Thoracic aorta (tissue), 2 donors: ENCODE measurements around the gene ZIC4. TPM values are rescaled to one million over a fixed set of nuclear protein-coding genes. Genes with fewer than 3 reads are reported as not detected.

Experiments used
- ATAC-seq: fragments of 150-250 bp; one replicate; pipeline ENCODE4 v1.8.0; 2017; ENCODE audit warnings: low read depth; ENCODE audit not compliant: insufficient number of reproducible peaks, low FRiP score
- DNase-seq: peaks from one replicate; pipeline ENCODE4 v3.0.0-alpha.2; 2020; ENCODE audit warnings: low spot score
- H3K27ac ChIP-seq, 2 donors: fragments of 200-600 bp; sonication (generic); 1 replicate in 1 of 2; 2 replicates in 1 of 2; pipeline ENCODE4 v1.5.1; 2016; ENCODE audit warnings: mild to moderate bottlenecking in 2 of 2, moderate library complexity in 2 of 2
- H3K27me3 ChIP-seq: fragments of 200-600 bp; sonication (generic); replicated peaks from 2 replicates; pipeline ENCODE4 v1.6.0; 2016; ENCODE audit warnings: mild to moderate bottlenecking; ENCODE audit not compliant: insufficient read depth
- H3K36me3 ChIP-seq: fragments of 200-600 bp; sonication (generic); one replicate; pipeline ENCODE4 v1.5.1; 2016
- H3K4me1 ChIP-seq, 2 donors: fragments of 200-600 bp; sonication (generic); 1 replicate in 1 of 2; 2 replicates in 1 of 2; pipeline versions ENCODE4 v1.5.1 to v1.6.0; 2016; ENCODE audit warnings: low read depth in 2 of 2, mild to moderate bottlenecking in 1 of 2; ENCODE audit not compliant: control insufficient read depth in 1 of 2
- H3K4me3 ChIP-seq: fragments of 200-600 bp; sonication (generic); 2 replicates; pipeline ENCODE4 v1.5.1; 2016; ENCODE audit warnings: mild to moderate bottlenecking
- H3K9me3 ChIP-seq: fragments of 200-600 bp; sonication (generic); 2 replicates; pipeline ENCODE4 v1.5.1; 2016
- CTCF ChIP-seq: fragments of 200-600 bp; sonication (generic); IDR thresholded peaks from one replicate; pipeline ENCODE4 v1.5.1; 2019; ENCODE audit warnings: antibody characterized with exemption
- total RNA-seq, 2 donors: library from RNA; depleted of rRNA; stranded (reverse); fragments of >200 nt; gene quantifications; one replicate each; pipeline versions ENCODE4 v1.1.0 to v1.2.3, GENCODE V29; 2016

The ZIC4 gene
- total RNA-seq, 2 donors from 2014 or later, result not detected

DNA sequence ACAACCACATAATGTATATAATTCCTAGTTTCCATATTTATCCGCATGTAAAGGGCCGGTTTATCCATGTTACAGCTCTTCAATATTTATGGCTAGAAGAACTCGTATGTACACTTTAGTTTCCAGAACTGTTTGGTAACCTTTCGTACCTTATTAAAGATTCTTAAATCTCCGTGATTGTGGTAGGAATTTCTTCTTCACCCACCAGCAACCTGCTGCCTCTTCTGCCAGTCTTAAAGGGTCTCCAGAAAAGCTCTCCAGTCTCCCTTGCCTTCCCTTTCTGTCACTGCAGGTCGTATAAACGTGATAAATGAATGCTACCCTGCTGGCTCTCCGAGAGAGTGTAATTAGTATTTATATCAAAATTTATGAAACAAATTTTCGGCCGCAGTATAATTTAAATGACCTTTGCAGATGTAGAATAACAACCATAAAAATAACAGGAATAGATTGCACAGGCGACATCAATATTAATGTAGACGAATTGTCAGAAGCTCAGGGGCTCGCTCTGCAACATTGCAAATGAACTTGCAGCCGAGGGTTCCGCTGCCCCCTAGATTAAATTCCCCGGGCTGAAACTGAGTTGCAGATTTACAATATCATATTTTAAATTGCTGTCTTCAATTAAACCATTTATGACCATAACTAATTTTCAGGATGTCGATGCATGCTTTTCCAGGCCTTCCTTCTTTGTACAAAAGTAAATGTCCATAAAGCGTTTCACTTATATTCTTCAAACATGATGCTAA lies 8.2 kb upstream of the ZIC4 start:
- no peak overlapping the region for H3K27ac ChIP-seq
- H3K9me3 ChIP-seq, result no peaks in the 10 kb centered on the region
- DNase-seq (no peak), ATAC-seq (no peak)
- H3K27me3 ChIP-seq, result peaks cover 47% of the 10 kb centered on the region
- H3K4me1 ChIP-seq, result peaks cover 20 to 42% of the 10 kb centered on the region in 2 donors
- H3K4me3 ChIP-seq, result no peak overlapping the region
- TF ChIP-seq CTCF, result no peak
- H3K36me3 ChIP-seq, result no peaks in the 10 kb centered on the region

DNA sequence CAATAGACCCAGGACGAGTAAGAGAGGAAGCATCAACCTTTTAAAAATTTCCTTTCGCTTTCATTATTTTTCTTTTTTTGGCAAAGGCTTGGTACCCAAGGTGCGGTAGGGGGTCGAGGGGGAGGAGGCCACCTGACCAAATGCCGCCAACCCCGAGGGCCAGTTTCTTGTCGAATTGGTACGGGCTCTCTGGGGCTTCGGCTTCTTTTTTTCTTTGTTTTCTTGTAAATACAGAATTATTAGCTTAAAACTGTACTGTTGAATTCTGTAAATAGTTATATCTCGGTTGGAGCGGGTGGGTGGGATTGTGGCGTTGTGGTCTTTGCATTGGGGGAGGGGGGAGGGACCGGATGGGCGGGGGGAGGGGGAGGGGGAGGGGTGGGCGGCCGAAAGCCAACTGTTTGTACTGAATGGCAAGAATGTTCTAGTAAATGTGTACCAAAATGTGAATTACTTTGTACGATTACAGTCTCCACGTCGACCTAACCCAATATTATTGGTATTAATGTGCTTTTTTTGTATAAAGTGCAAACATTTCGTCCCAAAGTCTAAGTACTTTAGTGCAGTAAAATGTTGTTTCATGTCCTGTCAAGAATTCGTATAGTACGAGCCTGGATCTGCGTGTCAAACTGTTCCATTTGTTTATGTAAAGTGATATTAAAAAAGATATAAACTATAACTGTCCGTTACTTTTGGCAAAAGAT lies 7.5 kb upstream of the ZIC4 start:
- Histone ChIP-seq H3K4me1 (peaks cover 14 to 41% of the 10 kb centered on the region in 2 donors), H3K36me3 (no peaks in the 10 kb centered on the region), H3K27me3 (peaks cover 53% of the 10 kb centered on the region), H3K27ac (no peak overlapping the region), H3K9me3 (no peaks in the 10 kb centered on the region), H3K4me3 (peak overlapping the region; percentile 59)
- no peak for ATAC-seq
- DNase-seq, result no peak
- TF ChIP-seq CTCF, result no peak

DNA sequence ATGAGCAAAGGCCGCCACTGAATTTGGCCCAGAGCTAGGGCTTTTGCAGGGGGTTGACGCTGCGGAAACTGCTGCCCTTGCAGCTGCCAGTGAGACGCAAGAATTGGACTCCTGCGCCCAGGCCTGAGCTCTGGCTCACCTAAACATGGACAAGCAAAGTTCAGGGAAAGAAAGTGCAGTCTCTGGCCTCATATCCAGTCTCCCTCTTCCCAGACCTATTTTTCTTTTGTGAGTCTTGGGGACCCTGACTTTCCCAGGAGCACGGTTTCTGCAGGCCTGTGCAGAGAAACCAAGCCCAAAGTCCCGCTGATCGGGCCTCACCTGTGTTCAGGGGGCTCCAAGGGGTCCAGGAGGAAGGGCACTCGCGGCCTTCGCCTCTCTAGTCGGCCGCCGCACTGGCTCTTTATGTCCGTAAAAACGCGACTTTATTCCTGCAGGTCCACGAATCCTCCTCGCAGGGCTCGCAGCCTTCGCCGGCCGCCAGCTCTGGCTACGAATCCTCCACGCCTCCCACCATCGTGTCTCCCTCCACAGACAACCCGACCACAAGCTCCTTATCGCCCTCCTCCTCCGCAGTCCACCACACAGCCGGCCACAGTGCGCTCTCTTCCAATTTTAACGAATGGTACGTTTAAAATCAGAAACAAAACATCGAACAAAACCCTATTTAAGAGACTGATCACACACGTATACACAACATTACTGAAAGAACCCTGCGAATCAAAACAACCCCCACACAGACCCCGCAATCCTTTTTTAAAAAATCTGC lies 6.8 kb upstream of the ZIC4 start:
- Histone ChIP-seq H3K27me3 (peaks cover 54% of the 10 kb centered on the region), H3K4me1 (peaks cover 14 to 43% of the 10 kb centered on the region in 2 donors), H3K9me3 (no peaks in the 10 kb centered on the region), H3K4me3 (peak overlapping the region; percentile 59), H3K36me3 (no peaks in the 10 kb centered on the region), H3K27ac (no peak overlapping the region)
- ATAC-seq (no peak), DNase-seq (no peak)
- no peak for TF ChIP-seq CTCF

- Histone ChIP-seq H3K36me3 (no peaks in the 10 kb centered on the region), H3K4me3 (peak overlapping the region; percentile 59), H3K27ac (no peak overlapping the region), H3K4me1 (peaks cover 15 to 47% of the 10 kb centered on the region in 2 donors), H3K27me3 (peaks cover 60% of the 10 kb centered on the region), H3K9me3 (no peaks in the 10 kb centered on the region)
- ATAC-seq (no peak), DNase-seq (no peak)
- TF ChIP-seq CTCF, result no peak
These were observed 6.0 kb upstream of the ZIC4 start for GRCh38 chr3:147412261-147412916.
